Stomach (tissue), 9 donors: Measurements from ENCODE around the gene C6orf89. TPM values are rescaled to one million over a fixed set of nuclear protein-coding genes. Genes with fewer than 3 reads are reported as not detected.

ENCODE experiments used
- DNase-seq, 2 donors: peaks; one replicate each; pipeline versions ENCODE4 v3.0.0 to v3.0.0-alpha.2; 2013 to 2019
- H3K27ac ChIP-seq, 5 donors: fragments of 200-600 bp in 4 of 5; sonication (generic) in 4 of 5; one replicate each; pipeline ENCODE4 v1.5.1; 2013 to 2019; ENCODE audit warnings: mild to moderate bottlenecking in 1 of 5, moderate library complexity in 1 of 5
- H3K27me3 ChIP-seq, 3 donors: fragments of 200-600 bp; sonication (generic); one replicate each; pipeline ENCODE4 v1.5.1; 2017 to 2019; ENCODE audit warnings: mixed run types in 1 of 3
- H3K36me3 ChIP-seq, 4 donors: fragments of 200-600 bp; sonication (generic); 1 replicate in 3 of 4; 2 replicates in 1 of 4; pipeline ENCODE4 v1.5.1; 2016 to 2019
- H3K4me1 ChIP-seq, 4 donors: fragments of 200-600 bp; sonication (generic); one replicate each; pipeline ENCODE4 v1.5.1; 2016 to 2019
- H3K4me3 ChIP-seq, 4 donors: fragments of 200-600 bp; sonication (generic) in 3 of 4; one replicate each; pipeline ENCODE4 v1.5.1; 2016 to 2019; ENCODE audit warnings: mild to moderate bottlenecking in 1 of 4
- H3K9me3 ChIP-seq, 4 donors: fragments of 200-600 bp; sonication (generic); one replicate each; pipeline ENCODE4 v1.5.1; 2016 to 2019
- EP300 ChIP-seq: sonication (generic); formaldehyde crosslinking; IDR thresholded peaks from one replicate; pipeline ENCODE4 v1.6.1; 2017; ENCODE audit warnings: antibody characterized with exemption
- POLR2A ChIP-seq, 4 donors: fragments of 450-650 bp; IDR thresholded peaks; one replicate each; pipeline ENCODE4 v1.6.1; 2016; ENCODE audit warnings: antibody characterized with exemption in 4 of 4, control low read depth in 2 of 4, mild to moderate bottlenecking in 1 of 4, moderate library complexity in 1 of 4
- POLR2AphosphoS5 ChIP-seq, 3 donors: sonication (generic); formaldehyde crosslinking; IDR thresholded peaks; one replicate each; pipeline ENCODE4 v1.6.1; 2016; ENCODE audit warnings: antibody characterized with exemption in 3 of 3
- WGBS, 5 donors: extraction: QIAGEN DNeasy Blood & Tissue Kit in 3 of 5; methylation state at CpG; one replicate each; pipeline versions ENCODE4 v1.1.5 to v1.1.7; 2013 to 2018; 5-methylcytosine and 5-hydroxymethylcytosine counted together
- intact Hi-C: fragments of 100-400 bp; cut with DNase I; formaldehyde crosslinking; loops from one replicate; pipeline ENCODE4 v1.15.1; 2023; ENCODE audit warnings: low total_unique reads
- polyA plus RNA-seq, 3 donors: library from polyadenylated mRNA; stranded (reverse); fragments of 200-250 nt; gene quantifications; one replicate each; pipeline ENCODE4 v1.2.3, GENCODE V29; 2013
- total RNA-seq, 5 donors: library from RNA; depleted of rRNA; stranded (reverse); fragments of >200 nt; gene quantifications; one replicate each; pipeline versions ENCODE4 v1.1.0 to v1.2.3, GENCODE V29; 2014 to 2016
- TF ChIP-seq, protein P1 (sequence below), 7 experiments: fragments of 450-650 bp in 4 of 7; fragments of 200-600 bp in 3 of 7; sonication (generic) in 3 of 7; IDR thresholded peaks; one replicate each; pipeline ENCODE4 v1.5.1; 2016 to 2019; ENCODE audit warnings: antibody characterized with exemption in 7 of 7, control low read depth in 2 of 7, mild to moderate bottlenecking in 1 of 7
- donor health status: healthy with polysubstance abuse.
- donor health status: Bipolar disorder and iron deficiency.
- donor health status: healthy.

C6orf89 gene
- total and polyA plus RNA-seq, 8 donors = 7.0 to 47.2 (median 25.1) TPM

DNA sequence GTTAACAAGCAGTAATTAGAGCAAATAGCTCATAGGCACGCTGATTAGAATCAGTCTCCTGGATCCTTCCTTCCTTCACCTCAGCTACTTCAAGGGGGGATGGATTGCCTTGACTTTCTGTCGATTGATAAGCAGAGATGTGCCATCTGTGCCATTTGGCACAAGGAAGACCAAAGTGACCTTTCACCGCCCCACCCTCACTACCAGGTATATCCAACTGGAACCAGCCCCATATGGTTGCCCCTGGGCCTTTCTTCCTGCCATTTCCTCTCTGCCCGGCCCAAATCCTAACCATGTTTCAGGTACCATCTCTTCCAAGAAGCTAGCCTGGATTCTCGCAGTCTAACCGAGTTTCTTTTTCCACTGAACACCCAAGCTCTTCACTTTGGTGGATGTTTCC, 37.8 kb upstream of the C6orf89 start:
- H3K4me1 ChIP-seq = peaks cover 0 to 40% (median 20%) of the 10 kb centered on the region in 4 donors
- TF ChIP-seq, protein P1, sequence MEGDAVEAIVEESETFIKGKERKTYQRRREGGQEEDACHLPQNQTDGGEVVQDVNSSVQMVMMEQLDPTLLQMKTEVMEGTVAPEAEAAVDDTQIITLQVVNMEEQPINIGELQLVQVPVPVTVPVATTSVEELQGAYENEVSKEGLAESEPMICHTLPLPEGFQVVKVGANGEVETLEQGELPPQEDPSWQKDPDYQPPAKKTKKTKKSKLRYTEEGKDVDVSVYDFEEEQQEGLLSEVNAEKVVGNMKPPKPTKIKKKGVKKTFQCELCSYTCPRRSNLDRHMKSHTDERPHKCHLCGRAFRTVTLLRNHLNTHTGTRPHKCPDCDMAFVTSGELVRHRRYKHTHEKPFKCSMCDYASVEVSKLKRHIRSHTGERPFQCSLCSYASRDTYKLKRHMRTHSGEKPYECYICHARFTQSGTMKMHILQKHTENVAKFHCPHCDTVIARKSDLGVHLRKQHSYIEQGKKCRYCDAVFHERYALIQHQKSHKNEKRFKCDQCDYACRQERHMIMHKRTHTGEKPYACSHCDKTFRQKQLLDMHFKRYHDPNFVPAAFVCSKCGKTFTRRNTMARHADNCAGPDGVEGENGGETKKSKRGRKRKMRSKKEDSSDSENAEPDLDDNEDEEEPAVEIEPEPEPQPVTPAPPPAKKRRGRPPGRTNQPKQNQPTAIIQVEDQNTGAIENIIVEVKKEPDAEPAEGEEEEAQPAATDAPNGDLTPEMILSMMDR (IDR thresholded peaks at IDR 0.05) = no peak
- TF ChIP-seq POLR2AphosphoS5 (IDR thresholded peaks at IDR 0.05) (no peak), EP300 (no peak), POLR2A (IDR thresholded peaks at IDR 0.05) (no peak)
- intact Hi-C loops = loop anchor here (5.0 kb wide), 1 partner anchor 76 kb away; no protein-coding TSS in a partner anchor
- H3K27me3 ChIP-seq = no peaks in the 10 kb centered on the region
- peaks cover 0 to 6% (median 0%) of the 10 kb centered on the region in 4 donors for H3K9me3 ChIP-seq
- H3K27ac ChIP-seq = no peak overlapping the region
- WGBS, 5 donors = 90 to 98% (median 92%) methylated on average over 6 of the region's 6 CpGs
- H3K4me3 ChIP-seq = no peak overlapping the region
- DNase-seq = peak in 1 of 2 donors; percentile 3
- H3K36me3 ChIP-seq = peaks cover 0 to 3% (median 0%) of the 10 kb centered on the region in 4 donors

DNA sequence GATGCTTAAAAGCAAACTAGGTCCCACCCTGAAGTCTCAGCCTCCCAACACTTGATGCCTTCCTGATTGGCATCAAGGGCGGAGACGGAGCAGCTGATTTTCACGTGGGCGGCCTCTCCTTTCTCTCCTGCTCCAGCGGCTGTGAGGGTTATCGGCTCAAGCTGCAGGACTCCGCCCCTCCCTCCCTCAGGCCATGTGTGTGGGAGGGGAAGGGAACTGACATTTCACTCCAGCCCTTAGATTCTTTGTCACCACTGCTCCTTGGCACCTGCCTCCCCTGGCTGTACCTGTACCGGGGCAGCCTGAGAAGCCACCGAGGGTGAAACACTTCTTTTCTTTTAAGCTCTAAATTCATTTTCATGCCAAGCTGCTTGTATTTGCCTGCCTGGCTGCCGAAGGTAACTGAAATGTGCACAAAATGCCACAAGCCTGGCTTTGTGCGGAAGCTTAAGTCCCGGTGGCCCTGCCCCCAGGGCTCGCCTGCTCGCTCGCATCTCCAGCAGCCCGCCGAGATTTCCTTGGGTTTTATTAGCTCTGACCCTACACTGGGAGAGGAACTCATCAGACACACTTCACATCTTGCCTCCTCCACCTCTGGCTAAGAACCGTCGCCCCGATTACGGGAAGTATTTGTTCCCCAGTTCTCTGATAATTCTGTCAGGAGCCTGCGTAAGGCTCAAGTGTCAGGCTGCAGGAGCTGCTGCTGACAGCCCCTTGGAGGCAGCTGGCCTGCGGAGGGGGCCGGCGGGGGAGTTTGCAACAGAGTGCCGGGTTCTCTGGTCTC, 36.9 kb upstream of the C6orf89 start:
- DNase-seq = peak; percentile 80 to 87
- H3K27me3 ChIP-seq = no peaks in the 10 kb centered on the region
- peak overlapping the region in 2 of 5 donors; percentile 12 to 55 for H3K27ac ChIP-seq
- peak in 1 of 3 donors; percentile 59 for TF ChIP-seq POLR2AphosphoS5 (IDR thresholded peaks at IDR 0.05)
- TF ChIP-seq, protein P1 (IDR thresholded peaks at IDR 0.05) = no peak
- intact Hi-C loops = loop anchor here (5.0 kb wide), 1 partner anchor 77 kb away; no protein-coding TSS in a partner anchor
- H3K4me1 ChIP-seq = peaks cover 0 to 47% (median 21%) of the 10 kb centered on the region in 4 donors
- H3K9me3 ChIP-seq = peaks cover 0 to 6% (median 0%) of the 10 kb centered on the region in 4 donors
- WGBS, 5 donors = 13 to 41% (median 25%) methylated on average over 25 to 26 of the region's 26 CpGs
- peak overlapping the region; percentile 12 to 32 (median 18) for H3K4me3 ChIP-seq
- peaks cover 0 to 11% (median 5%) of the 10 kb centered on the region in 4 donors for H3K36me3 ChIP-seq

DNA sequence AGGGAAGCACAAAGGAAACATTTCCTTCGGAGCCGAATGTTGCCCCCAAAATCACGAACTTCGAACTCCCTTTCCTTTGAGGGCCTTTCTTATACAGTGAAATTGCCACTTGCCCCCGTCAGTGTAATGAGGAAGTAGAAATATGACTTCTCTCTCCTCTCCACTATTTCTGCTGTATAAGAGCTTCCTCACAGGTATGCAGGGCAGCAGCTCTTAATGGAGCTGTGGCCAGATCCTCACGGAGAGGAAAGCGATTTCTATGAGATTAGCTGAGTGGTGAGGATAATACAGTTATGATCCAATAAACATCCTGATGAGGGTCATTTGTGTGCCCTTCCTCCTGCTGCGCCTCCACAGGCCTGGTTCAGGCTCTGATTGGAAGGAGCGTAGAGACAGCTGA, 35.7 kb upstream of the C6orf89 start:
- 81 to 94% (median 88%) methylated on average over 9 of the region's 9 CpGs for WGBS, 5 donors
- intact Hi-C loops = no loop called here
- Histone ChIP-seq H3K4me1 (peaks cover 0 to 51% (median 21%) of the 10 kb centered on the region in 4 donors), H3K27ac (no peak overlapping the region), H3K4me3 (no peak overlapping the region), H3K27me3 (no peaks in the 10 kb centered on the region), H3K9me3 (peaks cover 0 to 6% (median 0%) of the 10 kb centered on the region in 4 donors), H3K36me3 (peaks cover under 1 to 20% (median 14%) of the 10 kb centered on the region in 4 donors)
- DNase-seq = peak in 1 of 2 donors; percentile 10
- TF ChIP-seq EP300 (no peak), POLR2A (IDR thresholded peaks at IDR 0.05) (no peak), POLR2AphosphoS5 (IDR thresholded peaks at IDR 0.05) (no peak)
- TF ChIP-seq, protein P1 (IDR thresholded peaks at IDR 0.05) = no peak

DNA sequence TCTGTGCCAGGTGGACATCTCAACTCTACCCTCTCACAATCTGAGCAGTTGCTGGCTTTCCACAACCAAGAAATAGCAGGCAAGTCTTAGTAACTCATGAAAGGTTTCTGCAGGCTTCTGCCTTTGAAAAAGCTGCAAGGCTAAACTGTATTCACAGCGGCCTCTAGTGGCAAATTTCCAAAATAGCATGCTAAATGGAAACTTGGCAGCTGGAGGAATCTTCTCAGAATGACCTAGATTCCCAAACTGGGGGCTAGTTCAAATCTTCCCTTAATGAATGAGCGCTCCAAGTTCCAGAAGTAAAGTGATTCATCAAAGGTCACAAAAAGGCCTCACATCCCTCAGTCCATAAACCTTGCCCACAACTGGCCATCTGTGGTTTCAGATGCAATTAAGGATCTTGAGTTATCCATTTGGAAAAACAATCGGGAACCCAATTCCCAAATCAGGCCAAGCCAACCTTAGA, 34.6 kb upstream of the C6orf89 start:
- TF ChIP-seq, protein P1 (IDR thresholded peaks at IDR 0.05) = peak in 5 of 7 experiments; percentile 27 to 74 (median 61)
- TF ChIP-seq POLR2AphosphoS5 (IDR thresholded peaks at IDR 0.05) = peak in 1 of 3 donors; percentile 62
- no peak for TF ChIP-seq EP300
- no peak for TF ChIP-seq POLR2A (IDR thresholded peaks at IDR 0.05)
- DNase-seq = peak; percentile 49 to 90
- peaks cover 5 to 31% (median 25%) of the 10 kb centered on the region in 4 donors for H3K36me3 ChIP-seq
- H3K9me3 ChIP-seq = peaks cover 0 to 6% (median 0%) of the 10 kb centered on the region in 4 donors
- peaks cover 0 to 51% (median 21%) of the 10 kb centered on the region in 4 donors for H3K4me1 ChIP-seq
- peak overlapping the region in 3 of 5 donors; percentile 52 to 82 (median 75) for H3K27ac ChIP-seq
- no peaks in the 10 kb centered on the region for H3K27me3 ChIP-seq
- intact Hi-C loops = no loop called here
- 19 to 42% (median 39%) methylated on average over 3 of the region's 3 CpGs for WGBS, 5 donors
- H3K4me3 ChIP-seq = no peak overlapping the region
